IMR-90 (cell line): ENCODE results near the gene IKBIP.

ENCODE experiments used
- MAZ ChIP-seq: IDR thresholded peaks from 2 replicates; pipeline ENCODE4 v1.6.1; 2012; ENCODE audit warnings: low read depth, mild to moderate bottlenecking, low read length, improper control_type of control experiment, moderate library complexity, borderline replicate concordance
- POLR2A ChIP-seq: IDR thresholded peaks from 2 replicates; pipeline ENCODE4 v1.6.1; 2012; ENCODE audit warnings: mild to moderate bottlenecking, low read depth, low read length
- RAD21 ChIP-seq: IDR thresholded peaks from 2 replicates; pipeline ENCODE4 v1.6.1; 2012; ENCODE audit warnings: low read length, improper control_type of control experiment
- RFX5 ChIP-seq: IDR thresholded peaks from 2 replicates; pipeline ENCODE4 v1.8.0; 2012; ENCODE audit warnings: low read depth, mild to moderate bottlenecking, low read length, moderate library complexity
- TF ChIP-seq, protein P1 (sequence below): conservative IDR thresholded peaks from 2 replicates; pipeline ENCODE4 v1.5.1; 2012; ENCODE audit warnings: mild to moderate bottlenecking, low read depth, low read length, improper control_type of control experiment
- TF ChIP-seq, protein P2 (sequence below): fragments of 150-350 bp; IDR thresholded peaks from 2 replicates; pipeline ENCODE4 v1.6.1; 2017; ENCODE audit warnings: mild to moderate bottlenecking, antibody characterized with exemption, low read length, low read depth

DNA sequence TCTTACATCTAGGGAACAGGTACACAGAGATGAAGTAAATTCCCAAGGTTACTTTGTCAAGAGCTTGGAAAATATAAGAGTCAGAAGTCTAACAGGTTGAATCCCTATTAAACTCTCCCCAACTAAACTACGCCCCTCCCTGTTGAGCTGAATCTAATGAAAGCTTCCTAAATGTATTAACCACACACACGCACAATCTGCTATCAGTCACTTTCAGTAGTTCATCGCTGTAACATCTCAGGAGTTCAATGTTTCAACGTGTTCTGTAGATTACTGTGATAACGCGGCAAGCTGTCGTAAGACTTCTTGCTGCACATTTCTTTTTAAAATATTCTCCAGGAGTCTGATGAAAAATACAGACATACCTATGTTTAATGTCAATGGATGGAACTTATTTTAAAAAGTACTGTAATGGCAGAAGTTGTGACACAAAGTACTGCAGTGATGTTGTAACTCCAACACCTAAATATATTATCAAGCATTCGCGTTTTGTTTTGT is 51.7 kb downstream of the IKBIP start:
- TF ChIP-seq POLR2A (no peak), MAZ (no peak), RFX5 (no peak), RAD21 (no peak)
- TF ChIP-seq, protein P1, sequence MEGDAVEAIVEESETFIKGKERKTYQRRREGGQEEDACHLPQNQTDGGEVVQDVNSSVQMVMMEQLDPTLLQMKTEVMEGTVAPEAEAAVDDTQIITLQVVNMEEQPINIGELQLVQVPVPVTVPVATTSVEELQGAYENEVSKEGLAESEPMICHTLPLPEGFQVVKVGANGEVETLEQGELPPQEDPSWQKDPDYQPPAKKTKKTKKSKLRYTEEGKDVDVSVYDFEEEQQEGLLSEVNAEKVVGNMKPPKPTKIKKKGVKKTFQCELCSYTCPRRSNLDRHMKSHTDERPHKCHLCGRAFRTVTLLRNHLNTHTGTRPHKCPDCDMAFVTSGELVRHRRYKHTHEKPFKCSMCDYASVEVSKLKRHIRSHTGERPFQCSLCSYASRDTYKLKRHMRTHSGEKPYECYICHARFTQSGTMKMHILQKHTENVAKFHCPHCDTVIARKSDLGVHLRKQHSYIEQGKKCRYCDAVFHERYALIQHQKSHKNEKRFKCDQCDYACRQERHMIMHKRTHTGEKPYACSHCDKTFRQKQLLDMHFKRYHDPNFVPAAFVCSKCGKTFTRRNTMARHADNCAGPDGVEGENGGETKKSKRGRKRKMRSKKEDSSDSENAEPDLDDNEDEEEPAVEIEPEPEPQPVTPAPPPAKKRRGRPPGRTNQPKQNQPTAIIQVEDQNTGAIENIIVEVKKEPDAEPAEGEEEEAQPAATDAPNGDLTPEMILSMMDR: no peak
- TF ChIP-seq, protein P2, sequence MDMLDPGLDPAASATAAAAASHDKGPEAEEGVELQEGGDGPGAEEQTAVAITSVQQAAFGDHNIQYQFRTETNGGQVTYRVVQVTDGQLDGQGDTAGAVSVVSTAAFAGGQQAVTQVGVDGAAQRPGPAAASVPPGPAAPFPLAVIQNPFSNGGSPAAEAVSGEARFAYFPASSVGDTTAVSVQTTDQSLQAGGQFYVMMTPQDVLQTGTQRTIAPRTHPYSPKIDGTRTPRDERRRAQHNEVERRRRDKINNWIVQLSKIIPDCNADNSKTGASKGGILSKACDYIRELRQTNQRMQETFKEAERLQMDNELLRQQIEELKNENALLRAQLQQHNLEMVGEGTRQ: no peak
